Erythroblast (primary cell): ENCODE data around the gene LRRC3.

Source experiments
- GATA1 ChIP-seq: IDR thresholded peaks from 2 replicates; pipeline ENCODE4 v1.6.1; 2011; ENCODE audit warnings: low read depth, mild to moderate bottlenecking, control low read depth, low read length, moderate library complexity
- POLR2A ChIP-seq: IDR thresholded peaks from 2 replicates; pipeline ENCODE4 v1.6.1; 2011; ENCODE audit warnings: mild to moderate bottlenecking, low read length

- TF ChIP-seq POLR2A (no peak), GATA1 (no peak)
Measured at GRCh38 chr21:44415073-44416025, 40.0 kb upstream of the LRRC3 start.
